ENCODE results near the gene AGR2. TPM values are rescaled to one million over a fixed set of nuclear protein-coding genes. Genes with fewer than 3 reads are reported as not detected.

The AGR2 gene
- total RNA-seq, result not detected in 2 replicates

DNA sequence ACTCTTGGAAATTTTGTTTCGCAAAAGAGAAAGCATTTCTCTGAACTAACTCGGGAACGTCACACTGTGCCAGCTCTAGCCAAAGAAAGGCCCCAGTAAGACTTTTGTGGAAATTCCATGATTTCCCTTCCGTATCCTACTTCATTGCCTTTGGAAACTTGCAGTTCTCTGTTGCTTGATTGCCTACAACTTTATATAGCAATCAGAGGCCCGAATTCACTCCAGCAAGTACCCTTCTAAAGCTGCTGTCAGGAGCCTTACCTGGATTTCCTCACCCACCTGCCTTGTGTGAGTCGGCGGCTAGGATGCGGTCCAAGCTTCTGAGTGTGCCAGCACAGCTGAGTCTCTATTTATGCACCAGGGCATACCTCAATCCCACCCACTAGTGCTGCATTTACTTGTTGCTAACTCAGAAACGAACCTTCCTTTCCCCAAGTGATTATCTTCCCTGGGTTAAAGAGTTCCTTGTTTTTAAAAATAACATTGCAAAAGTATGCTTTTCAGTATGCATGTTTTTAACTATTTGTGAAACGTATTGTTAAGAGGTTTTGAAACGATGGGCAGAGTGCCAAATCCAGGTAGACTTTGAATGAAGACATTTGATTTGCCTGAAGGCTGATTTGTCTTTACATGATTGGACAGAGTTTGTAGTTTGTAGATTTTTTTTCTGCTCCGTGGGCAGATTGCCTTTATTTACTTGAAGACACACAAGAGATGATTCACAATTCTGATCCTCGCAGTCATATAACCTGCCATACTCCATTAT, at the start of gene AGR2:
Gene AGR2 (minus strand): TSS at position 326 of the 766 bp plus-strand sequence. CDS start 3,203 bp downstream, outside the sequence.

DNA sequence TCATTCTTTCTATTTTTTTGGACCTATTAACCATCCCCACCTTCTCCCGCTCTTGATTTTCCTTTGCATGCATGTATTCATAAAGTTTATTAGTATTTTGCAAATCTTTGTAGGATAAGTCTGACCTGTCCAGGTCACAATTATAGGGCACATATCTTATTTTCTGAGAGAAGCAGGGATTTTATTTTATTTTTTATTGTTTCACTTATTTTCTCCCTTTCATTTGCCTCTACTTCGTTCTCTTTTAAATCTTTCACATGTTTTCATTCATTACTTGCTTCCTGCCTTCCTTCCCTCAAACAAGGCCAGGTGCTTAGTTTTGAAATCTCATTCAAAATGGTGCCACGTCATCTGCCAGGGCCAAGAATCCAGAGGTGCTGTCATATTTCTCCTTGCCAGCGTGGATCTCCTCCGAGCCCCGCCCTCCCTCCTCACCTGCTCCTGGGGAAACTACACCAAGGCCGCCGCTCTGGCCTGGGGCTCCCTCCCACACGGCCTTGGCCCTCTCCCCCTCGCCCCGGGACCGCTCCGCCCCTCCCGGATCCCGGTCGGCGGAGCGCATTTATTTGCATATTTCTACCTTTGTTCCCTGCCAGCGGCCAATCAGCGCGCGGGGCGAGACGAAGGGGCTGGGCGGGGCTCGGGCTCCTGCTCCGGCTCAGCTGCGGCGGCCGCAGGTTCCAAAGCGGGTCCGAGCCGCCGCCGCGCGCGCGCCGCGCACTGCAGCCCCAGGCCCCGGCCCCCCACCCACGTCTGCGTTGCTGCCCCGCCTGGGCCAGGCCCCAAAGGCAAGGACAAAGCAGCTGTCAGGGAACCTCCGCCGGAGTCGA, 51.5 kb downstream of the AGR2 start, which contains the start of gene TSPAN13:
Gene TSPAN13 (plus strand): TSS at position 654 of the 830 bp plus-strand sequence. CDS start 213 bp downstream, outside the sequence.

Other genes starting within 250 kb of the AGR2 start
- gene ANKMY2, start 159.2 kb downstream of the AGR2 start, total RNA-seq, result 10.8 and 12.8 TPM in 2 replicates
- gene BZW2, start 158.8 kb downstream of the AGR2 start, total RNA-seq, result 130 and 166 TPM in 2 replicates
- gene TSPAN13, start 51.2 kb downstream of the AGR2 start, total RNA-seq, result 29.7 and 37.9 TPM in 2 replicates
- not detected in 2 replicates for gene AGR3, start 77.0 kb upstream of the AGR2 start, total RNA-seq

Measured in vein endothelial cell (primary cell).